Tibial nerve (tissue), 4 donors: ENCODE data around the gene ING1.

ENCODE experiments used
- CTCF ChIP-seq, 5 experiments: fragments of 200-600 bp in 3 of 5; fragments of 450-650 bp in 2 of 5; sonication (generic) in 3 of 5; IDR thresholded peaks; one replicate each; pipeline ENCODE4 v1.5.1; 2016 to 2019; ENCODE audit warnings: antibody characterized with exemption in 5 of 5, mild to moderate bottlenecking in 3 of 5, moderate library complexity in 2 of 5
- EP300 ChIP-seq, 2 donors: sonication (generic); formaldehyde crosslinking; IDR thresholded peaks; one replicate each; pipeline ENCODE4 v1.6.1; 2017; ENCODE audit warnings: antibody characterized with exemption in 2 of 2, mild to moderate bottlenecking in 1 of 2
- POLR2A ChIP-seq, 2 donors: fragments of 450-650 bp; IDR thresholded peaks; one replicate each; pipeline ENCODE4 v1.6.1; 2017; ENCODE audit warnings: antibody characterized with exemption in 2 of 2, mild to moderate bottlenecking in 2 of 2, moderate library complexity in 2 of 2

GRCh38 chr13:110677731-110678545, 35.6 kb upstream of the ING1 start:
- TF ChIP-seq EP300 (IDR thresholded peaks at IDR 0.05) (no peak), CTCF (IDR thresholded peaks at IDR 0.05) (no peak), POLR2A (IDR thresholded peaks at IDR 0.05) (no peak)
